Measurements from ENCODE around the gene PPID. TPM values are rescaled to one million over a fixed set of nuclear protein-coding genes. Genes with fewer than 3 reads are reported as not detected.
A peak's percentile ranks its signal among the peaks of the same experiment; 100 is the strongest.
"Not testable (repeated sequence)": the region's sequence is repeated elsewhere in the genome, so short reads cannot be mapped to it uniquely, and the experiment has no call there.

The PPID gene
- polyA plus RNA-seq (ENCODE audit: insufficient read length in 10 of 10) = 10 to 100 TPM; 38.7 to 61.9 (median 50.1) TPM
- long read RNA-seq, donor 1, transcript PPID-201 (10 exons, 1,823 nt) = major isoform, 14 of 14 reads
- long read RNA-seq, donor 1, partial matches to known transcripts = 0 of 14 reads
- long read RNA-seq, donor 1, other reads (novel, unspliced or antisense) = 0 of 14 reads
- long read RNA-seq, donor 2, transcript PPID-201 (10 exons, 1,823 nt) = major isoform, 10 of 10 reads
- long read RNA-seq, donor 2, partial matches to known transcripts = 0 of 10 reads
- long read RNA-seq, donor 2, other reads (novel, unspliced or antisense) = 0 of 10 reads
- long read RNA-seq, donor 3 = 0 reads
- long read RNA-seq, donor 4, transcript PPID-201 (10 exons, 1,823 nt) = major isoform, 6 of 6 reads
- long read RNA-seq, donor 4, partial matches to known transcripts = 0 of 6 reads
- long read RNA-seq, donor 4, other reads (novel, unspliced or antisense) = 0 of 6 reads
- long read RNA-seq, donor 5, transcript PPID-201 (10 exons, 1,823 nt) = major isoform, 9 of 9 reads
- long read RNA-seq, donor 5, partial matches to known transcripts = 0 of 9 reads
- long read RNA-seq, donor 5, other reads (novel, unspliced or antisense) = 0 of 9 reads
- long read RNA-seq, donor 6, transcript PPID-201 (10 exons, 1,823 nt) = major isoform, 9 of 9 reads
- long read RNA-seq, donor 6, partial matches to known transcripts = 0 of 9 reads
- long read RNA-seq, donor 6, other reads (novel, unspliced or antisense) = 0 of 9 reads
- long read RNA-seq, donor 7, partial matches to known transcripts = 0 of 4 reads
- long read RNA-seq, donor 7, other reads (novel, unspliced or antisense) = 0 of 4 reads
- long read RNA-seq, donor 8, partial matches to known transcripts = 0 of 3 reads
- long read RNA-seq, donor 8, other reads (novel, unspliced or antisense) = 0 of 3 reads
- long read RNA-seq, donor 9, partial matches to known transcripts = 0 of 1 reads
- long read RNA-seq, donor 9, other reads (novel, unspliced or antisense) = 0 of 1 reads

DNA sequence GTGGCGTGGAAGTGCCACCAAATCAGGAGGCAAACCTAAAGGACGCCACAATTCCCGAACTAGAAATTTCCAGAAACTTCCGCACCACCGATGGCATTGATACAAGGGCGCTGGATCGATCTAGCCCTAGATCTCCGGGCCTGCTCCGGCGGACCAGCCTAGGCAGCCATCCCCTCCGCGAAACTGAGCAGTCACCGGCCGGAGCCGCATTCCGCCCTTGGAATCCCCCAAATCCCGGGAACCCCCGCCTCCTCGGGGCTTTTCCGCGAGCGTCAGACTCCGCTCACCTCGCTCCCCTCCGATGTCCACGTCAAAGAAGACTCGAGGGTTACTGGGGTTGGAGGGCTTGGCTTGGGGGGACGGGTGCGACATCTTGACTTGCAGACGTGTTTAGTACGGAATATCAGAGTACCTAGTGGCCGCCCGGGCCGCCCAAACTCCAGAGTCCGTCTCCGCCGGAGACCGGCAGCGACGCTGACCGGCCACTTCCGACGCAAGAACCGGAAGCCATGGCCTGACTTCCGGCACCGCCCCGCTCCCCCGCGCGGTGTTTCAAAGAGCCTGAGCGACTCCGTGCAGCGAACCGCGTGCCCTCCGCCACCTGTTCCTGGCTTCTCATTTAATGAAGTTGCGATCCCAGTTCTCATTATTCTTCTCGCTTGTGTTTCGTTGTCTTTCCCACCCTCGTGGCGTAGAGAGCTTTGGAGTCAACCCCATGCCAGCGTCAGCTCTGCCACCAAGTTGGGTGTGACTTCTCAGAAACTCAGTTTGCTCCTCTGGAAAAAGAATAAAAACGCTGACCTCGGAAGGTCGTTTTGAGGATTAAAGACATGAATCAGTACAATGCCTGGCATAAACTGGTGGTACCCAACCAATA is at the start of gene PPID:
TSS of gene PPID (minus strand) at position 480 of the 877 bp plus-strand sequence. CDS start at position 372, 108 bp downstream.
- DNase-seq = peak; percentile 74 to 95 (median 90)

DNA sequence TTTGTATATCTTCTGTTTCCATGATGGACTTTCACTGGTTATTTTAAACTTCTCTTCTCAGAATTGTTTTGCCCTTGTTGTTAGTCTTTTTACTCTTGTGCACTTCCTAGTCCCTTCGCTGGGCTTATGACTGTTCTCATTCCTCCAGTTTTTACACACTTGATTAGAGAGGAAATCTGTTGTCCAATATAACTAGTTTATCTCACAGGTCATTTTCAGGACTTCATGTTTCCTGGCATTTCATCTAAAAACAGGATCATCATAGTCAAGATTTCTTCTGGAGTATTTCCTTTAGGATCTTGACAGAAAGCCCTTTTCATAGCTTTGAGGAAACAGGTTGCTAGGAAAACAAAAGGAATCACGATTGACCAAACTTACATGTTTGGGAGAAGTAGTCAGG is 48.6 kb upstream of the PPID start:
- DNase-seq = no peak

DNA sequence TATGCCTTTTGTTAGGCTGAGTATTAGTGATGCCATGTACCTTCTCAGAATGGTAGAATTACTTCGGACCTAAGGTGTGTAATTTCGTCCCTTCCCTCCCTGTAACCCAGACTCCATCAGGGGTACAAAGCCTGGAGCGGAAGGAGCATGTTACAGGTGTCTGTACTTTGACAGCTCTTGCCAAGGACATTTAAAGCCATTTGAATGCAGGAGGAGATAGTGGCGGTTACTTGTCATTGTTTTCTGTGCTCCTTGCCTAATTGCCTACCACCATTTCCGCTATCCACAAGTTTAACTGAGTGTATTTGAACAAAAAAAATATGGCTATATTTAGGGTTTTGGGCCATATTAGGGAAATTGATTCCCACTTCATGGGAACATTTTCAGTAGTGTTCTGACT is 47.5 kb upstream of the PPID start:
- no peak for DNase-seq

DNA sequence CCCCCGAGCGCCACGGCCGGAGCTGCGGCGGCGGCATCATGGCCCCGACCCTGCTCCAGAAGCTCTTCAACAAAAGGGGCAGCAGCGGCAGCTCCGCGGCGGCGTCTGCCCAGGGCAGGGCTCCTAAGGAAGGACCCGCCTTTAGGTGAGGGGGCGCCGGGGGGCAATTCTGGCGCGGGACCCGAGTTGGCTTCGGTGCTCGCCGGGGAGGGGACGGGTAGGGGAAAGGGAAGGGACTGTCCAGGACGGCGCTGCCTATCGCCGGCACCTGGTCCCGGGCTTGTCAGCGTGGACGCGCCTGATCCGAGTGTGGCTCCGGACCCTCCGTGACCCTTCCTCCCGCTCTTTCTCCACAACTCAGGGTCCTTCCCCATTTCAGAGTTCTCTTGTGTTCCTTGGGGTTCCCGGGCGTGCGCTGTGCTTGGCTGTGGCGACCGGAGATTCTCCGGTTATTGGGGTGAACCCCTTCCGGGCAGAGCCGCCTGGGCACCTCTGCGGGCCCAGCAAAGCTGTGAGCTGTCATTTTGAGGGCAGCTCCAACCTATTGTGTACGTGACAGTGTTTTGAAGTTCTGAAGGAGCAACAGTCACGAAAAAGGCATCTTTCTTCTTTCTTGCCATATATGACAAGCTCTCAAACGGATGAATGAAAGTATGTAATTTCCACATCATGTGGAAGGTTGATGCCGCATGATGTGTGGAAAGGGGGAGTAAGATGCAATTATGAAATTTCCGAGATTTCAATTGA is 46.2 kb upstream of the PPID start:
- DNase-seq = peak in 2 of 3 donors; percentile 55 to 78

DNA sequence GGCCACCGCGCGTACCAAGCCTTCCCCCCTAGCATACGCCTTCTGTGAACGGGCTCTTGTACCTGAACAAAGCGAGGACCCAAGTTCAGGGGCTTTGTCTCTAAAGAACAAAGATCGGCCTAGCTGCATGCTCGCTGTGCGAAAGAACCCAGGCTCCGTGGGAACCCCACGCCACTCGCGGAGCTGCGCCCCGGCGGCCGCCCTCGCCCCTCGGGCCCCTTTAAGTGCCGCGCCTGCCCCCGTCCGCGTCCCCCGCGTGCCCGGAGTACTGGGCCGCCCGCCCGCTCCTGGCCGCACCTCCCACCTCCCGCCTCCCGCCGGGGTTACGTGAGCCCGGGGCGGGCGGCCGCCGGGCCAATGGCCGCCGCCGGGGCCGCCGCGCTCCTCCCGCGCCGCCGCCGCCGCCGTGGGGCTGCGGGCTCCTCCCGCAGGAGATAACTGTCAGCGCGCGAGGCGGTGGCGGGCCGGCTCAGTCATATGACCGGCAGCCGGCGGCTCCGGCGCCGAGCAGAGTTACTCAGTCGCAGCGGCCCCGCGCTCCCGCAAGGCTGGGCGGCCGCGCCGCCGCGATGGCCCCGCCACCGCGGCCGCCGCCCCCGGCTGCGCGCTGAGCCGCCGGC is 45.5 kb upstream of the PPID start, which contains the start of gene FNIP2:
TSS of gene FNIP2 (plus strand) at position 472 of the 620 bp plus-strand sequence. CDS start 187 bp downstream, outside the sequence.
- DNase-seq = peak; percentile 69 to 91 (median 81)

DNA sequence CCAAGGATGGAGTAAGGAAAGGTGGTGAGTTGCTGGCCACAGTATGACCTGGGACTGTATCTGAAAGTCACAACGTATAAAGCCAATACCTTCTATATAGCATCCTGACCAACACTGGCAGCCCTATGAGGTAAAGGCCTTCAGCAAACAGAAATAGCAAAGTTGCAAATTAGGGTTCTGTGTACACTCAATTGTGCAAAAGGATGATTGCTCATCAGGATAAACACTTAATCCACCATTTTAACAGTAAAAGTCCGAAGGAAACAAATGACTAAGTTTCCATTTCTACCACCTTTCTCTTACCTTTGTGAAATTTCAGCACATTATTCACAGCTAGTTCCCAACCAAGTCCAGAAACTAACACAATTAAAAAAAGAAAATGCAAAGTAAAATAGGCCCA is 44.3 kb upstream of the PPID start:
- DNase-seq = no peak

DNA sequence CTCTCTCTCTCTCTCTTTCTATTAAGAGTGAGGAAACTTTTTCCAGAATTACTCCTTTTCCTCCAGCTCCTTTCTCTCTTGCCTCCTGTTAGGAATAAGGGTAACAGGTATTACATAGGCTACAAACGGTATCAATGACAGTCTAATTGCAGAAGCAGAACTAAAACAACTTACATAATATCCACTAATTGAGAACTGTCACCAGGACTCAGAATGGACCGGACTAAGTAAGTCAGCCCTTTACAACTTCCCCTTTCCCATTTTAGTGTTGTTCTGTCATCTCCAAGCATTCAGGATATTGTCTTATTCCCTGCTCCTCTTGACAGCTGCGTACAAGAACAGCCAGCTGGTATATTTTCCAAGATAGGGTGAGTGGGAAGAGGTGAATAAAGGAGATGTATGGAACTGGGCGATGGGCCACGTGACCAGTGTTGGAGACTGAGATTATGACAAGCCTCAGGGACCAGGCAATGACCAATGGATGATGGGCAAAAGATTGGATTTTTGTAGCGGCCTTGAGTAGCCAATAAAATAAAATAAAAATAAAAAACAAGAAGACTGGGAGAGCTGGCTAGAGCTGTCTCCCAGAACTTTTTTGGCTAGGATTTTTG is 43.3 kb upstream of the PPID start:
- peak in 1 of 3 donors; percentile 23 for DNase-seq

DNA sequence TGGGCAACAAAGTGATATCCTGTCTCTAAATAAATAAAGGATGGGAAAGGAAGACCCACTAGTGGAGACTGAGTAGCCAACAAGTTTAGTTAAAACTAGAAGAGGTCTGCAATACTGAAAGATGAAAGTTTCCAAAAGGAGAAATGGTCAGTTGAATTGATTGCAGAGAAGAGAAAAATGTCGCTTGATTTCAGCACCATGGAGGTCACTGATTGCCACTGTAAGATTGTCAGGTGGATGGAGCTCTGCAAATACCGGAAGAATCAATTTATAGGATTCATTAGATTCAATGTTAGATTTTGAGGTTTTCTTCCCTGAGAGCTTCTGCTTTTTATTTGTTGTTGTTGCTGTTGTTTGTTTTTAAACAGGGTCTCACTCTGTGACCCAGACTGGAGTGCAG is 40.3 kb upstream of the PPID start:
- no peak for DNase-seq

DNA sequence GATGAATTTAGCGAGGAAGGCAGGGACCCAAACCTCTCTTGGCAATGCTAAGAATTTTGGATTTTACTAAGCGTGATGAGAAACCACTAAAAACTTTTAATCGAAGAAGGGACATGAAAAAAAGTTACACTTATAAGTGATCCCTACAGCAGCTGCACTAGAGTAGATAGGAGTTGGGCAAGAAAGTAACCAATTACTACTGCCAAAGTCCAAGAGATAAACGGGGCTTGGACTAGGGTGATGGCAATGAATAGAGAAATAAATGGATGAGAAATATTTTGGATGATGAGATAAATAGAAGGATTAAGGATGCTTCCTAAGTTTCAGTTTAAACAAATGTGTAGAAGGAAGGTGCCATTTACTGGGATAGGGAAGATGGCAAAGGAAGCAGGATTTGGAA is 39.4 kb upstream of the PPID start:
- no peak for DNase-seq

DNA sequence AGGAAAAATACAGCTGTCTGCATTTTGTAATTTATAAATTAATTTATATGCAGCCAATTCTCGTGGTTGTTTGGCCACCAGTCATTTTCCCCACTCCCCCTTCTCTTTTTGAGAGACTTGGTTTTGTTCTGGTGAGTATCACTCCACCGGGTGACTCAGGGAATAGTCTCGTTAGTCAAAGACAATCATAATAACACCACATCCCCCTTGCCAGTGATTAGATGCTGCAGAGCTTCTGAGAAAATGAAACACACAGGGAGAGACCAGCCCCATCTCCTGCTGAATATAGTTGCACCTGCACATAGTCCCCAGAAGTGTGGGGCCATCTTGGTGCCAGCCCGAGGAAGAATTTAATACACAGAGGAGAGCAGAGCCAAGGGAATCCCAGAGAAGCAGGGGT is 37.7 kb upstream of the PPID start:
- DNase-seq = no peak

DNA sequence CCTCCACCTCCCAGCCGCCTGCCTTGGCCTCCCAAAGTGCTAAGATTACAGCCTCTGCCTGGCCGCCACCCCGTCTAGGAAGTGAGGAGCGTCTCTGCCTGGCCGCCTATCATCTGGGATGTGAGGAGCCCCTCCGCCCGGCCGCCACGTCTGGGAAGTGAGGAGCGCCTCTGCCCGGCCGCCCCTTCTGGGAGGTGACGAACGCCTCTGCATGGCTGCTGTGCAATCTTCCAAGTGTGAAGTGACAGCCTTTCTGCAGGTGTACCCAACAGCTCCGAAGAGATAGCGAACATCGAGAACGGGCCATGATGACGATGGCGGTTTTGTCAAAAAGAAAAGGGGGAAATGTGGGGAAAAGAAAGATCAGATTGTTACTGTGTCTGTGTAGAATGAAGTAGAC is 36.3 kb upstream of the PPID start:
- not testable (repeated sequence) for DNase-seq

DNA sequence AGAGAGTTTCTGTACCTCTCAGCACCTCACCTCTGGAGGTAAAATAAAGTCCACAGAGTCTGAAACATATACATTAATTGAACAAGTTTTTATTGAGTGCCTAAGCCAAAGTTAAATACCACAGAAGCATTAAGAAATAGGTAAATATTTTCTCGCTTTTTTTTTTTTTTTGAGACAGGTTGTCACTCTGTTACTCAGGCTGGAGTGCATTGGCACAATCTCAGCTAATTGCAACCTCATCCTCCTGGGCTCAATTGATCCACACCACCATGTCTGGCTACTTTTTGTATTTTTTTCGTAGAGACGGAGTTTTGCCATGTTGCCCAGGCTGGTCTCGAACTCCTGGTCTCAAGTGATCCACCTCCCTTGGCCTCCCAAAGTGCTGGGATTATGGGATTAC is 35.5 kb upstream of the PPID start:
- no peak for DNase-seq

DNA sequence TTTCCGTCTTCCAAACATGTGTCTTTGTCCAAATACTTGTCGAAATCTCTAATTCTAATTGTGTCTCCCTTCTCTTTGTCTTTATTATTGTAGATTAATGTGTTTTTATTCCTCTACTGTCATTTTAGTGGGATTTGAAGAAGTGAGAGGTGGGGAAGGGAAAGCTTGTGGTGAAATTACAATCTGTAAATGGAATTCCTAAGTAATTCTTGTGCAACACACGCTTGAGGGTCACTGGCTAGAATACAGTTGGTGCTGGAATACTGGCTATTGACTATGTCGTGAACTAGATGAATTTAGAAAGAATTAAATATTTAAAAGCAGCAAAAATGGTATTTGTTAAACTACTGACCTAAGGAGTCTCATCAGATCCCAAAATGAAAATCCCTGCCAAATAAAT is 34.9 kb upstream of the PPID start:
- no peak for DNase-seq

DNA sequence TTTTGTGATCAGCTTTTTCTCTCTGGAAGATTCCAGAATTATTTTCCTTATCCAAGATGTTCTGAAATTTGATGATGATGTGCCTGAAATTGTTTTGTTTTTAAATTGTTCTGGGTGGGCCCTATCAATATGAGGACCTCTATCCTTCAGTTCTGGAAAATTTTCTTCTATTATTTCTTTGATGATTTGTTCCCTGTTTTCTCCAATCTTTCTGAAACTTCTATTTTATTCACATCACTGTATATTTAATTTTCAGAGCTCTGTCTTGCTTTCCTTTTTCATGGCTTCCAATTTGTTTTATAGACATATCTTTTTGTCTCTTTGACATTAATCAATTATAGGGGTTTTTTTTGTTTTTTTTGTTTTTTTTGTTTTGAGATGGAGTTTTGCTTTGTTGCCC is 33.4 kb upstream of the PPID start:
- DNase-seq = no peak

DNA sequence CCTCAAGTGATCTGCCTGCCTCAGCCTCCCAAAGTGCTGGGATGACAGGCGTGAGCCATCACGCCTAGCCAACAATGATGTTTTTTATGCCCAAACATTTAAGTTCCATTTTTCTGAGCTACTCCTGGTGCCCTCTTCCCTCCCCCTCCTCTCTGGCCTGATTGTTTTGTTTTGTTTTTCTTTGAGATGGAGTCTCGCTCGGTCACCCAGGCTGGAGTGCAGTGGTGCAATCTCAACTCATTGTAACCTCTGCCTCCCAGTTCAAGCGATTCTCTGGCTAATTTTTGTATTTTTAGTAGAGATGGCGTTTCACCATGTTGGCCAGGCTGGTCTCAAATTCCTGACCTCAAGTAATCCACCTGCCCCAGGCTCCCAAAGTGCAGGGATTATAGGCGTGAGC is 32.6 kb upstream of the PPID start:
- not testable (repeated sequence) for DNase-seq

DNA sequence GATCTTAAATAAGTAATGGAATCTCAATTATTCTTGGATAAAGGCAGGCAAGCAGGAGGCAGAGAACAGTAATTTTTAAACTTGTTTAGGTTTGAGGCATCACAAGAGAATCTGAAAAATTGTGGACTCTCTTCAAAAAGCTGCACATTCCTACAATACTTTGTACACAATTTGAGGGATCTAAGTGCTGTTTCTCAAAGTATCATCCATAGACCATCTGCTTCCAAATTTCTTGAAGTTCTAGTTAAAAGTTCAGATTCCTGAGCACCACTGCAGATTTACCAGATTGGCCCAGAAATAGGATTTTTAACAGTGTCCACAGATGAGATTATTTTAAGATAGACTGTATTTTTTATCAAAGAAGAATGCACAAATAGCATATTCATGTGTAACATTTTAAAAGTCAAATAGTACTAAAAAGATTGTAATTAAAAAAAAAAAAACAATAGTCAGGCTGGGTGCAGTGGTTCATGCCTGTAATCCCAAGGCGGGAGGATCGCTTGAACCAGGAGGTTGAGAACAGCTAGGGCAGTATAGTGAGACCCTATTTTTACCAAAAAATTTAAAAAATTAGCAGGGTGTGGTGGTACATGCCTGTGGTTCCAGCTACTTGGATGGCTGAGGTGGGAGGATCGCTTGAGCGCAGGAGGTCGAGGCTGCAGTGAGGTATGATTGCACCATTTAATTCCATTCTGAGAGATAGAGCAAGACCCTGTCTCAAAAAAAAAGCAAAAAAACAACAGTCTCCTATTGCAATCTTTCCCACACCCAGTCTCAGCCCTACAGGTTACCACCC is 31.4 kb upstream of the PPID start:
- DNase-seq = no peak

DNA sequence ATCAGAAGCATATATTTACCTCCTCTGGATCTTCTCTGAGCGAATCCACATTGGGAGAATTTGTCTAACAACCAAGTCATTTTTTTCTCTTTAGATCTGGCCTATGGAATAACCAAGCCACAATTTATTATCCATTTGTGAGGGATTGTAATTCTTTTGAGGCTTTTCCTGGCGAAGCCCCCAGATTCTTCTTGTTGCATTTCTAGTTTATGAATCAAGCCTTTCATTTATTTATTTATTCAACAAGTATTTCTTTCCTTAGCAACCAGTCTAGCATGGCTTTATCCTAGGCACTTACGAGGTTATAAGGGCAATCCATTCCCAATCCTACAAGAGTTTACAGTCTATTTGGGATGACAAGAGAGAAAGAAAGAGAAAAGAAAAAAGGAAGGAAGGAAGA is 27.2 kb upstream of the PPID start:
- DNase-seq = peak; percentile 29 to 62 (median 54)

DNA sequence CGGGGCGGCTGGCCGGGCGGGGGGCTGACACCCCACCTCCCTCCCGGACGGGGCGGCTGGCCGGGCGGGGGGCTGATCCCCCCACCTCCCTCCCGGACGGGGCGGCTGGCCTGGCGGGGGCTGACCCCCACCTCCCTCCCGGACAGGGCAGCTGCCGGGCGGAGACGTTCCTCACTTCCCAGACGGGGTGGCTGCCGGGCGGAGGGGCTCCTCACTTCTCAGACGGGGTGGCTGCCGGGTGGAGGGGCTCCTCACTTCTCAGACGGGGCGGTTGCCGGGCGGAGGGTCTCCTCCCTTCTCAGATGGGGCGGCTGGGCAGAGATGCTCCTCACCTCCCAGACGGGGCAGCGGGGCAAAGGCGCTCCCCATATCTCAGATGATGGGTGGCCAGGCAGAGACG is 23.3 kb upstream of the PPID start:
- DNase-seq = not testable (repeated sequence)
